Stimulated activated CD4-positive, alpha-beta T cell treated with anti-CD3 and anti-CD28 coated beads, Interleukin-2, amount 100 ng/mL, for 48 hours (primary cell): ENCODE measurements around the gene BAIAP2L1.
"Not testable (repeated sequence)": the region's sequence is repeated elsewhere in the genome, so short reads cannot be mapped to it uniquely, and the experiment has no call there.

Experiments
- DNase-seq, 2 donors: peaks; one replicate each; pipeline ENCODE4 v3.0.0-alpha.2; 2020

BAIAP2L1 gene

GRCh38 chr7:98400542-98401340 lies at the start of gene BAIAP2L1:
Gene BAIAP2L1 (minus strand): TSS chr7:98401090. CDS start chr7:98400852, 238 bp downstream.
- DNase-seq, result peak; percentile 70 to 86

- DNase-seq, result no peak
Observed at GRCh38 chr7:98448766-98449165, 47.9 kb upstream of the BAIAP2L1 start.

GRCh38 chr7:98440992-98441391 lies 40.1 kb upstream of the BAIAP2L1 start:
- DNase-seq, result not testable (repeated sequence)

GRCh38 chr7:98439484-98439883 lies 38.6 kb upstream of the BAIAP2L1 start:
- no peak for DNase-seq

- no peak for DNase-seq
Observed at GRCh38 chr7:98434087-98434486, 33.2 kb upstream of the BAIAP2L1 start.

- no peak for DNase-seq
Observed at GRCh38 chr7:98429799-98430198, 28.9 kb upstream of the BAIAP2L1 start.

GRCh38 chr7:98423043-98423442 lies 22.2 kb upstream of the BAIAP2L1 start:
- DNase-seq, result no peak

- DNase-seq, result peak; percentile 54 to 61
Observed at GRCh38 chr7:98420966-98421612, 20.2 kb upstream of the BAIAP2L1 start.

- not testable (repeated sequence) for DNase-seq
Observed at GRCh38 chr7:98419988-98420387, 19.1 kb upstream of the BAIAP2L1 start.

GRCh38 chr7:98419316-98419691 lies 18.4 kb upstream of the BAIAP2L1 start:
- DNase-seq, result not testable (repeated sequence)

GRCh38 chr7:98418636-98419315 lies 17.9 kb upstream of the BAIAP2L1 start:
- peak; percentile 15 to 31 for DNase-seq

GRCh38 chr7:98418271-98418635 lies 17.4 kb upstream of the BAIAP2L1 start:
- no peak for DNase-seq

- not testable (repeated sequence) for DNase-seq
Observed at GRCh38 chr7:98417604-98418270, 16.8 kb upstream of the BAIAP2L1 start.

- no peak for DNase-seq
Observed at GRCh38 chr7:98414205-98414900, 13.5 kb upstream of the BAIAP2L1 start.

- not testable (repeated sequence) for DNase-seq
Observed at GRCh38 chr7:98413655-98414054, 12.8 kb upstream of the BAIAP2L1 start.

GRCh38 chr7:98409843-98410242 lies 9.0 kb upstream of the BAIAP2L1 start:
- DNase-seq, result no peak

GRCh38 chr7:98408146-98408545 lies 7.3 kb upstream of the BAIAP2L1 start:
- not testable (repeated sequence) for DNase-seq

GRCh38 chr7:98406827-98407226 lies 5.9 kb upstream of the BAIAP2L1 start:
- DNase-seq, result no peak

- no peak for DNase-seq
Observed at GRCh38 chr7:98404840-98405239, 4.0 kb upstream of the BAIAP2L1 start.

- DNase-seq, result no peak
Observed at GRCh38 chr7:98399890-98400541, 874 bp downstream of the BAIAP2L1 start.

- no peak for DNase-seq
Observed at GRCh38 chr7:98399462-98399861, 1.4 kb downstream of the BAIAP2L1 start.
